Pancreas (tissue), 10 donors: ENCODE measurements around the gene ALPG. TPM values are rescaled to one million over a fixed set of nuclear protein-coding genes. Genes with fewer than 3 reads are reported as not detected.

Source experiments
- ATAC-seq, 4 donors: fragments of 200-7000 bp; cut with Tn5 transposase; one replicate each; pipeline versions ENCODE4 v1.8.0 to v1.9.1; 2020; ENCODE audit warnings: mild to moderate bottlenecking in 4 of 4, moderate library complexity in 4 of 4
- DNase-seq, 6 donors: peaks; one replicate each; pipeline ENCODE4 v3.0.0-alpha.2; 2020
- FAIRE-seq: peaks from 2 replicates; lab custom pipeline; 2012; peaks lifted over from hg19 to GRCh38; lab: Jason Lieb, UNC
- H3K27ac ChIP-seq, 4 donors: fragments of 200-600 bp; sonication (generic); 1 replicate in 3 of 4; 2 replicates in 1 of 4; pipeline versions ENCODE4 v1.5.0 to v1.8.0; 2020
- H3K27me3 ChIP-seq, 4 donors: fragments of 200-600 bp; one replicate each; pipeline ENCODE4 v1.8.0; 2021
- H3K36me3 ChIP-seq, 3 donors: fragments of 200-600 bp; sonication (generic) in 1 of 3; one replicate each; pipeline versions ENCODE4 v1.5.0 to v1.8.0; 2020 to 2021
- H3K4me1 ChIP-seq, 3 donors: fragments of 200-600 bp; one replicate each; pipeline ENCODE4 v1.8.0; 2021
- H3K4me3 ChIP-seq, 4 donors: fragments of 200-600 bp; sonication (generic) in 2 of 4; one replicate each; pipeline versions ENCODE4 v1.5.0 to v1.8.0; 2020 to 2021
- H3K9me3 ChIP-seq, 4 donors: fragments of 200-600 bp; one replicate each; pipeline ENCODE4 v1.8.0; 2021
- CTCF ChIP-seq, 4 donors: fragments of 200-600 bp; sonication (generic) in 3 of 4; IDR thresholded peaks; one replicate each; pipeline versions ENCODE4 v1.5.0 to v1.8.0; 2021; ENCODE audit warnings: antibody characterized with exemption in 4 of 4
- WGBS, 2 donors: extraction: QIAGEN DNeasy Blood & Tissue Kit; methylation state at CpG; one replicate each; pipeline ENCODE4 v1.1.7; 2013; 5-methylcytosine and 5-hydroxymethylcytosine counted together
- intact Hi-C, 3 donors: fragments of 100-400 bp; cut with DNase I; formaldehyde crosslinking; loops; one replicate each; pipeline versions ENCODE4 v1.11.1 to v1.14.2; 2022
- polyA plus RNA-seq, 2 donors: library from polyadenylated mRNA; stranded (reverse); fragments of 200-250 nt; gene quantifications; one replicate each; pipeline ENCODE4 v1.2.3, GENCODE V29; 2013
- total RNA-seq, 6 donors: library from RNA; stranded (reverse); fragmentation: NEBNext Ultra II Directional in 4 of 6; extraction: Animal tissue kit (Norgen Biotek cat#: 25700) in 4 of 6; gene quantifications; one replicate each; pipeline versions ENCODE4 v1.2.1 to v1.2.4, GENCODE V29; 2021 to 2023
- donor health status: healthy with polysubstance abuse.
- donor health status: DM: no; HTN: no; CAD: no; lungs with moderate emphysema.
- donor health status: DM: no; HTN: no; CAD: no.
- donor health status: control.
- donor health status: control.
- donor health status: Bipolar disorder and iron deficiency.
- donor health status: DM: yes; HTN: yes; CAD: no.
- donor health status: DM: no; HTN: no; CAD: no.
- donor health status: DM: no; HTN: no; CAD: no.
- donor health status: DM: yes; HTN: yes; CAD: no.

ALPG gene
- total and polyA plus RNA-seq, 8 donors, result not detected

- H3K27ac ChIP-seq, result no peak overlapping the region
- H3K4me1 ChIP-seq, result no peaks in the 10 kb centered on the region
- intact Hi-C loops, result loop anchor here in 2 of 3 donors (5.0 to 10.0 kb wide), 3 partner anchors 102 to 532 kb away; no protein-coding TSS in a partner anchor
- WGBS, 2 donors, result 75 to 80% methylated on average over 15 of the region's 15 CpGs
- no peak for FAIRE-seq
- no peak overlapping the region for H3K4me3 ChIP-seq
- no peak for TF ChIP-seq CTCF (IDR thresholded peaks at IDR 0.05)
- no peaks in the 10 kb centered on the region for H3K27me3 ChIP-seq
- H3K36me3 ChIP-seq, result no peaks in the 10 kb centered on the region
- H3K9me3 ChIP-seq, result no peaks in the 10 kb centered on the region
- ATAC-seq, result no peak
- no peak for DNase-seq
These were observed 29.9 kb downstream of the ALPG start for GRCh38 chr2:232436381-232437194.

GRCh38 chr2:232437195-232437571 is 30.5 kb downstream of the ALPG start:
- intact Hi-C loops, result loop anchor here in 2 of 3 donors (5.0 to 10.0 kb wide), 3 partner anchors 102 to 532 kb away; no protein-coding TSS in a partner anchor
- no peaks in the 10 kb centered on the region for H3K27me3 ChIP-seq
- H3K4me3 ChIP-seq, result no peak overlapping the region
- FAIRE-seq (no peak), DNase-seq (no peak), ATAC-seq (no peak)
- H3K9me3 ChIP-seq, result no peaks in the 10 kb centered on the region
- no peaks in the 10 kb centered on the region for H3K36me3 ChIP-seq
- 76% methylated on average over 12 of the region's 12 CpGs for WGBS, 2 donors
- no peak overlapping the region for H3K27ac ChIP-seq
- TF ChIP-seq CTCF (IDR thresholded peaks at IDR 0.05), result no peak
- H3K4me1 ChIP-seq, result no peaks in the 10 kb centered on the region

- WGBS, 2 donors, result 68 to 70% methylated on average over 12 of the region's 12 CpGs
- no peaks in the 10 kb centered on the region for H3K4me1 ChIP-seq
- ATAC-seq (no peak), FAIRE-seq (no peak), DNase-seq (no peak)
- no peak for TF ChIP-seq CTCF (IDR thresholded peaks at IDR 0.05)
- intact Hi-C loops, result loop anchor here in 2 of 3 donors (5.0 to 10.0 kb wide), 3 partner anchors 103 to 533 kb away; no protein-coding TSS in a partner anchor
- H3K4me3 ChIP-seq, result no peak overlapping the region
- H3K36me3 ChIP-seq, result no peaks in the 10 kb centered on the region
- H3K9me3 ChIP-seq, result no peaks in the 10 kb centered on the region
- no peak overlapping the region for H3K27ac ChIP-seq
- H3K27me3 ChIP-seq, result no peaks in the 10 kb centered on the region
These were observed 31.4 kb downstream of the ALPG start for GRCh38 chr2:232438091-232438490.

- Histone ChIP-seq H3K4me3 (no peak overlapping the region), H3K27me3 (no peaks in the 10 kb centered on the region), H3K36me3 (no peaks in the 10 kb centered on the region), H3K9me3 (no peaks in the 10 kb centered on the region), H3K4me1 (no peaks in the 10 kb centered on the region), H3K27ac (no peak overlapping the region)
- FAIRE-seq (no peak), DNase-seq (peak in 5 of 6 donors; percentile 22 to 70 (median 43)), ATAC-seq (peak; percentile 74 to 83 (median 78))
- WGBS, 2 donors, result 67 to 70% methylated on average over 19 to 20 of the region's 22 CpGs
- peak; percentile 43 to 56 (median 46) for TF ChIP-seq CTCF (IDR thresholded peaks at IDR 0.05)
- intact Hi-C loops, result loop anchor here in 2 of 3 donors (5.0 to 10.0 kb wide), 3 partner anchors 104 to 534 kb away; no protein-coding TSS in a partner anchor
These were observed 32.5 kb downstream of the ALPG start for GRCh38 chr2:232438951-232439757.
